Activated CD4-positive, alpha-beta T cell treated with anti-CD3 and anti-CD28 coated beads for 48 hours (primary cell): Measurements from ENCODE around the gene IGSF8.

ENCODE experiments used
- DNase-seq: peaks from one replicate; pipeline ENCODE4 v3.0.0-alpha.2; 2020

The IGSF8 gene

GRCh38 chr1:160101717-160102522 lies 3.5 kb upstream of the IGSF8 start:
- no peak for DNase-seq

DNA sequence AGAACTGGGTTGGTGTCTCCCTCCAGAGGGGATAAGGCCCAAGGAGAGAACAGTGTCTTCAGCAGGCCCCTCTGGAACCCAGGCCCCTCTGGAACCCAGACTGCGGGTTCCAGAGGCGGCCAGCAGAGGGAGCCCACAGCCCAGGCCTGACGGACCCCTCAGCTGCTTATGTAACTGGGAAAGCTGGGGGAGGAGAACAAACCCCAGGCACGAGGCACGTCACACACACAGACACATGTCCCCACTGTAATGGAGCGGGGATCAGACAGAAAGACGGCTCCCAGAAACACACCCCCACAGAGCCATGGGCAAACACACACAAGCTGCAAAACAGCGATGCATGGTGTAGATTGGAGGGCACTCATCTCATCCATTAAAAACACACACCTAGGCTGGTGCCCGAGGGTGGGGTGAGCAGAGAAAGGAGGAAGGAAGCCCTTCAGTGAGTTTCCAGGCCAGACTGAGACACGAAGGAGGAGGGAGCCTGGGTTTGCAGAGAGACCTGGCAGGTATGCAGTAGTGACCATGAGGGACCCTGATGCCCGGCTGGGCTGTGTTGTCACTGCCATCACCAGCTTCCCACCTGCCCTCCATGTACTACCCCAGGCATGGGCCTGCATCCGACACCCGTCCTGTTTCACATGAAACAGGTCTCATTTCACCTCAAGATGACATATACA lies 2.8 kb upstream of the IGSF8 start:
- DNase-seq: peak; percentile 82

DNA sequence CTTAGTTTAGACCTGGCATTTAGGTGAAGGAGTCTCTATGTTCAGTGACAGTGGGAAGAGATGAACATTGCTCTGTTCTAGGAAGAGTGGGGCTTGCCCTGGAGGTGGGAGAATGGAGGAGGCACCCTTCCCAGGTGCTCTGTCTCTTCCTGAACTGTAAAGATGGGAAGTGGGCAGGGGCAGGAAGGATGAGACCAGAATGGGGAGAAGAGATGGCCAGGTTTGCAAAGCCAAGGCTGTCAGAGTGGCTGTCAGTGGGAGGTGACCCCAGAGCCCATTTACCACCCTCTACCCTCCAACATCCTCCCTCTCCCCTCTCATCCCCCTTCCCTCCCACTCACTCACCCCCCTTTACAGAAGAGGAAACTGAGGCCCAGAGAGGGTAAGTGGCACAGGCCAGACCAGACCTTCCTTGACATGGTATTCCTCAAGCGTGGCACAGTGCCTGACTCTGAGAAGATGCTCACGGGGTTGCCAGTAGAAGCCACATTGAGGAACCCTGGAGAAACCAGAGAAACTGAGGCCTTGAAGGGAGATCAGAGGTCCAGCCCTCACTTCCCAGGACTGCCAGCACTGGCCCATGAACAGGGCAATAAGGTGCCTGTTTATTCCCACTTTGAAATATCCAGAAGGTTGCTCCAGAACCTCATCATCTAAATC lies 1.4 kb upstream of the IGSF8 start:
- no peak for DNase-seq

- DNase-seq: peak; percentile 99
These were observed 588 bp upstream of the IGSF8 start for GRCh38 chr1:160098852-160099561.

GRCh38 chr1:160097151-160097910 lies 1.1 kb downstream of the IGSF8 start:
- DNase-seq: peak; percentile 70

GRCh38 chr1:160096274-160097116 lies 1.9 kb downstream of the IGSF8 start:
- DNase-seq: peak; percentile 32

DNA sequence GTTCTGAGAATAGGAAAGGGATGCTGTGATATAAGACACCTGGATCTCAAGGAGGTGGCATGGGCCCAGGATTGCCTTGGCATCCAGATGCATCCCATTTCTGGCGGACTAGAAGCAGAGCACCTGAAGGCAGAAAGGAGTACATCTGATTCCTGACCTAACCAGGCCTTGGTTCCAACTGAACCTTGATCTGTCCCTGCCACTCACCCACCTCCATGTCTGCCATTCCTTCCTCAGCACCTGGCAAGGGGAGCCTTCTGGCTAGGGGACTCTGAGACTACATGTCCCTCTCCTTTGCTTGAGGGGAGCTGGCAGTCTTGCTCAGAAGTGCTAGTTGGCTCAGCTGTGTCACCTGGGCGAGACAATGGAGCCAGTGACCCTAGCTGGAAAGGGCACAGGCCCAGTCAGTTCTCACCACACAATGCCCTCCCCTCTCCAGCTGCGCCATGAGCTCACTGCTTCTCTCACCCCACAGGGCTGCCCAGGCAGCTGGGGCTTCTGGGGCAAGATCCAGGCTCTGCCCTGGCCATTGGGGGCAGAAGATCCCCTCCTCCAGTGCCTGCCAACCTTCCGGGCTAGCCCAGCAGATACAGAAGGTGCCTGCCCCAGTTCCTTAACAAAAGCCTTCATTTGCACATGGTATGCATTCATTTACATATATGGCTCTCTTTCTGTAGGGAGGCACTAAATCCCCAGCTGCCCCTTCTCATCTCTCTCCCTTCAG lies 2.9 kb downstream of the IGSF8 start:
- no peak for DNase-seq

- DNase-seq: no peak
These were observed 3.6 kb downstream of the IGSF8 start for GRCh38 chr1:160094806-160095205.

DNA sequence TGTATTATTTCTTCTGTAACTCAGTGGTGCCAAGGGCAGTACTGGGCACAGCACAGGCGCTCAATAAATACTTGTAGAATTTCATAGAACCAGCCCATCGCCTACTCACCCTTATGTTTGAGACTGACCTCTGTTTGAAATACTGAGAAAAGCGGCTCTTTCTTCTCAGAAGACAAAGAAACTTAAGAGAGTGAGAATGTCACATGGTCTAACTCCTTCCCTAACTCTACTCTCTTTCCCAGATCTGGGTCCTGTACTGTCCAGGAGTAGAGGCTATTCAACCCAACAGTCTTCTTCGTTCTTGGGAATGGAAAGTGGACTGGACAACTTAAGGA lies 4.2 kb downstream of the IGSF8 start:
- no peak for DNase-seq

- DNase-seq: no peak
These were observed 4.7 kb downstream of the IGSF8 start for GRCh38 chr1:160093624-160094290.

DNA sequence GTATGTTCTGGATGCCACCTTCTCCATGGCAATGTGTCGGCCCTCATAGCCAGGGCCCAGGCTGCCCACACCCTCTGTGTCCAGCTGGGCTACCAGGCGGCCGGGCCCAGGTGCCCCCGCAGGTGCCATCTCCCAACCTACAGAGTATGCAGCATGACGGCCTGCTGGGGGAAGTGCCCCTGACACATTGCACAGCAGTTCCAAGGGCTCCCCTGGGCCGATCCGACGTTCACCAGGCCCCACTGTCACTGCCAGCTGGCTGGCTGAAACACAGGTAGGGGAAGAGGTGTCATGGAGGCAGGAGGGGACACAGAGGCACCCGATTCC lies 5.4 kb downstream of the IGSF8 start:
- no peak for DNase-seq

DNA sequence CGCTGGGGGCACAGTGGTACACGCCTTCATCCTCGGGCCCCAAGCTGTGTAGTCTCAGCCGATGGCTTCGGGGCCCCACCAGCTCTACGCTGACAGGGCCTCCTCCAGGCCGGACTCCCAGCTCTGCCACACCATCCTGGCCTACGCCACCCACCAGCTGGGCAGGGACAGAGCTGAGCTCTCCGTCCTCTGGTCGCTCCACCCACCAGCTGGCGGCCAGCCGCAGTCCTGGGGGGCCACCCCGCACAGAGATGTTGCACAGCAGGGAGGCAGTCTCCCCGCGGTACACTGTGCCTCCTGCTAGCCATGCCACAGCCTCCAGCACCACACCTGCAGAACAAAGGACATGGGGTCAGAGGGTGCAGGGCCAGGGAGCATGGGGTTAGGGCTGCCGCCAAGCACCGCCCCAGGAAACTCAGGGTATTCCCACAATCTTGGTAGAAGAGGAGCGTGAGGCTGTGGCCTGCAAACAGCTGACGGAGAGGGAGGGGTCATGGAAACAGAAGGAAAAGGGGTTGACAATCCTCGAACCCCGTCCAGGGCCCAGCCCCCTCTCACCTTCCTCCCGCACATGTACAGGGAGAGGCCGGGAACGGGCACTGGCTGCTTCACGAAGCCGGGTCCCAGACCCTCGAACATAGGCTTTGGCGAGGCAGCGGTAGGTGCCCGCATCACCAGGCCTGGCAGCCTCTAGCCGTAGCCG lies 5.9 kb downstream of the IGSF8 start:
- DNase-seq: no peak

- no peak for DNase-seq
These were observed 6.7 kb downstream of the IGSF8 start for GRCh38 chr1:160091666-160092223.

DNA sequence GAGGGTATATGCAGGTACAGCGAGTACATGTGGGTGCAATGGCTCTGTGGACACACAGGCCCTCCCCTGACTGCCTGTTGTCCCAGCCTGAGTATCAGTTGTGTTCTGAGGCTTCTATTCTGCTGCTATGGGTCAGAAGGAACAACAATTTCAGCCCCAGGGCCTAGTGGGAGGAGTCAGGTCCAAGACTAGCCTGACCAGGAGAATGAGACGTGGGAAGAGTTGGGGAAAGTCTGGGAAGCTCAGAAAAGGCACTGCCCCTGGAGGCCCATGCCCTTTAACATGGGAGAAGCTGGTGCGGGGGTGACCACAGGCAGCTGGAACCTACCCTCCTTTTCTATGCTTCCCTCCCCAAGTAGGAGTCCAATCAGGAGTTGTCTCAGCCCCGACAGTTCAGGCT lies 7.7 kb downstream of the IGSF8 start:
- DNase-seq: no peak

DNA sequence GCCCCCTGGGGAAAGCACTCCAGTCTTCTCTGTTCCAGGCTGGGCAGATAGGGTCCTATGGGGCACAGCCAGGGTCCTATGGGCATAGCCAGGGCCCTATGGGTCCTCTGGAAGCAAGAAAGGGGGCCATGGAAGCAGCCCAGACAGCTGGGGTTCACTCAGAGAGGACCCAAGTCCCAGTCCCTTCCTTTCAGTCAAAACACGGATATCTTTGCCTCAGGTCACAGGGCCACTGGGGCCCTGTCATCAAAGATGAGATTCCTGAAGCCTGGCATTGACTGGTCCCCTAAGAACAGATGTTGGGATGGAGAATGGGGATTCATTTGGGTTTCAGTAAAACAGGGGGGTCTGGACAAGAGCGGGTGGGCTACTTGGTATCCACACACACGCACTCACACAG lies 8.5 kb downstream of the IGSF8 start:
- no peak for DNase-seq

DNA sequence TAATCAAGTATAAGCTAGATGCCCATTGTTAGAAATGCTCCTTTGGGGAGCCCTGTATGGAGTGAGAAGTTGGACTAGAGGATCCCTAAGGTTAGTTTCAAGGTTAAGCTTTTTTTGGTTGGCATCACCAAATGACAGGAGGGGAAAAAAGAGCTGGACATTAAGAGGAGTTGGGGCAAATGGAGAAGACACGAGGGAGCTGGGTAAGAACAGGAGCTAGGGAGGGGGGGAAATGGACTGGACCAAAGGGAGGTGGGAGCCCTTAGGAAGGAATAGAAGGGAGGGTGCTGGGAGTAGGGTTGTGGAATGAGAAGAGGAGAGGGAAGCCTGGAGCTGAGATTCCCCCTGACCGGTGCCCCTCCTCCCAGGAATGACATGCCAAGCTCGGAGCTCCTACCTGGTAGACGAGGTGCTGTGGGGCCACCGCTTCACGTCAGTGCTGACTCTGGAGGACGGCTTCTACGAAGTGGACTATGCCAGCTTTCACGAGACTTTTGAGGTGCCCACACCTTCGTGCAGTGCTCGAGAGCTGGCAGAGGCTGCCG lies 11.2 kb downstream of the IGSF8 start:
- DNase-seq: no peak

DNA sequence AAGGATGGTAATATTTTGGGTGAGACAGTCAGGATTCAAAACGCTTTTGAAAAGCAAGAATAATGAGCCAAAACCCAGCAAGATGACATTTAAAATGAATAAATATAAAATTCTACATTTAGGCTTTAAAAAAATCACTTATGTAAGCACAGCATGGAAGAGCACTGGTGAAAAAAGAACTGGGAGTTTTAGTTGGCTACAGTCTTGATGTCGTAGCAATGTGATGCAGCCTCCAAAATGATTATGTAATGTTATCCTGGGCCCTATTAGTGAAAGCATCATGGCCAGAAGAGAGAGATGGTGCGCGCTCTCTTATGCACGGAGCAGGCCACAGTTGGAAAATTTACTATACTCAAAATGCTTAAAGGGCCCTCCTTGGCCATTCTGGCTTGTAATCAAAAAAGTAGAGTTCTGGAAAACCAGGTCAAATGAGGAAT lies 11.9 kb downstream of the IGSF8 start:
- DNase-seq: no peak

- DNase-seq: peak; percentile 90
These were observed 12.5 kb downstream of the IGSF8 start for GRCh38 chr1:160085686-160086455.
